Transverse colon (tissue), 4 donors: Measurements from ENCODE around the gene ZNF784.

Experiments used
- POLR2A ChIP-seq: fragments of 450-650 bp; IDR thresholded peaks from one replicate; pipeline ENCODE4 v1.6.1; 2016; ENCODE audit warnings: antibody characterized with exemption, mild to moderate bottlenecking, moderate library complexity
- POLR2AphosphoS5 ChIP-seq, 3 donors: sonication (generic); formaldehyde crosslinking; IDR thresholded peaks; one replicate each; pipeline ENCODE4 v1.6.1; 2016; ENCODE audit warnings: antibody characterized with exemption in 3 of 3
- TF ChIP-seq, protein P1 (sequence below), 5 experiments: fragments of 200-600 bp in 3 of 5; fragments of 450-650 bp in 2 of 5; sonication (generic) in 3 of 5; IDR thresholded peaks; 1 replicate in 2 of 5; 2 replicates in 3 of 5; pipeline ENCODE4 v1.5.1; 2016 to 2017; ENCODE audit warnings: antibody characterized with exemption in 5 of 5, inconsistent platforms in 3 of 5, mild to moderate bottlenecking in 2 of 5, moderate library complexity in 1 of 5

DNA sequence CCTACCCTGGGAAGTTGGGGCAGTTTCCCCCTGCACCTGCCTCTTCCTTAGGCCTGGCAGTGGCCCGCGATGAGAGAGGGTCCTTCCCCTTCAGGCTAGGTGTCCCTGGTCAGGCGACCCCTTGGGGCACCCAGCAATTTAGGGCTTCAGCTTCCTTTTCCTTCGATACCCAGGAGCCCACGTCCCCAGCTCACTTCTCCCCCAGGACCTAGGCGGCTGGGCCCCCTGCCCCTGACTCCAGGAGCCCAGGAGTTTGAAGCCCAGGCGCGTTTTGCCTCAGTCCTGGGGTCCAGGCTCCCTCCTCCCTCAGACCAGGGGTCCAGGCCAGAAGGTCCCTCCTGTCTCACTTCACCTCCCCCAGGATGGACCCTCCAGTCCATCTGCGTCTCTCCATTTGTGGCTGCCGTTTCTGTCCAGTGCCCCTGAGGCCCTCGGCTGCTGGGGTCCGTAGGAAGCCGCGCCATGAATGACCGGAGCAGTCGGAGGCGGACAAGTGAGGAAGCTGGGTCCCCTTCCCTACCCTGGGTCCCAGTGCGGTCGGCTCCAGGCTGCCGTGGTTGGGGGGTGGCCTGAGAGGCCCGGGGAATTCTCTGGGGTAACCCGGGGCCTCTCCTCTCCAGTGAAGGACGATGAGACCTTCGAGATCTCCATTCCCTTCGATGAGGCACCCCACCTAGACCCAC is 24.4 kb upstream of the ZNF784 start:
- TF ChIP-seq, protein P1, sequence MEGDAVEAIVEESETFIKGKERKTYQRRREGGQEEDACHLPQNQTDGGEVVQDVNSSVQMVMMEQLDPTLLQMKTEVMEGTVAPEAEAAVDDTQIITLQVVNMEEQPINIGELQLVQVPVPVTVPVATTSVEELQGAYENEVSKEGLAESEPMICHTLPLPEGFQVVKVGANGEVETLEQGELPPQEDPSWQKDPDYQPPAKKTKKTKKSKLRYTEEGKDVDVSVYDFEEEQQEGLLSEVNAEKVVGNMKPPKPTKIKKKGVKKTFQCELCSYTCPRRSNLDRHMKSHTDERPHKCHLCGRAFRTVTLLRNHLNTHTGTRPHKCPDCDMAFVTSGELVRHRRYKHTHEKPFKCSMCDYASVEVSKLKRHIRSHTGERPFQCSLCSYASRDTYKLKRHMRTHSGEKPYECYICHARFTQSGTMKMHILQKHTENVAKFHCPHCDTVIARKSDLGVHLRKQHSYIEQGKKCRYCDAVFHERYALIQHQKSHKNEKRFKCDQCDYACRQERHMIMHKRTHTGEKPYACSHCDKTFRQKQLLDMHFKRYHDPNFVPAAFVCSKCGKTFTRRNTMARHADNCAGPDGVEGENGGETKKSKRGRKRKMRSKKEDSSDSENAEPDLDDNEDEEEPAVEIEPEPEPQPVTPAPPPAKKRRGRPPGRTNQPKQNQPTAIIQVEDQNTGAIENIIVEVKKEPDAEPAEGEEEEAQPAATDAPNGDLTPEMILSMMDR (IDR thresholded peaks at IDR 0.05): no peak
- TF ChIP-seq POLR2AphosphoS5 (IDR thresholded peaks at IDR 0.05) (no peak), POLR2A (no peak)
